ENCODE data around the gene IFT80. TPM values are rescaled to one million over a fixed set of nuclear protein-coding genes. Genes with fewer than 3 reads are reported as not detected.

The IFT80 gene
- total RNA-seq, 2 experiments from 2014 or later = 16.1 to 18.2 TPM

DNA sequence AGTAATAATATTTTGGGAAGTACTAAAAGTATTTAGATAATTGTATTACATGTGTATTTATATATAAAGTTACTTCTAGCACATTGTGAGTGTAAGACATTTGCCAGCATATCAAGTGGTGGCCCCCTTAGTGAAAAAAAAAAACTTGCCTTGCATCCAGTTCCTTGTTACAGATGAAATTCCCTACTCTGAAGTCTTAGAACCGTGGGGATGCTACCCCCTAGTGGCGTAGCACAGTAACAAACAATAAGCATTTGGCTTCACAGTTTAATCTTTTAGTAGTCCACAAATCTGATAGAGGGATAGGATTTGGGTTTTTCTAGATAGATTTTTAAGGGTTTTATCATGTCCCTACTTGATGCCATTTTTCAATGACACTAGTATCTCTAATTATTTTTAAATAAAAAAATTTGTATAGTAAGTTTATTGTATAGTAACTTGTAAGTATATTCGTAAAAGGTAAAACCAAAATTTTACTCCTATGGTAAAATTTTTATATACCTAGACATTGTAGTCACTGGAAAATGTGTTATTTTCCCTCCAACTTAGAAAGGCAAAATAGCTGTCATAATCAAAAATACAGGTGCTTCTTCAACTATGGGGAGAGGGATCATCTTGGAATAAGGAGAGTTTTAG, 14.7 kb upstream of the IFT80 start:
- ChIA-PET CTCF (interaction anchor here (0.7 to 2.4 kb wide), 9 partner anchors 11 to 425 kb away, joined by 3 to 15 read pairs (median 5); partner anchors contain the start of gene IL12A), POLR2A (interaction anchor here (0.6 to 2.2 kb wide), 4 partner anchors 14 to 808 kb away, joined by 3 to 10 read pairs (median 6); partner anchors contain the start of genes SMC4 and TRIM59)
- Mint-ChIP-seq H3K27me3 (no peaks in the 10 kb centered on the region), H3K4me1 (ENCODE audit: low read depth) (peaks cover 21% of the 10 kb centered on the region), H3K36me3 (ENCODE audit: low read depth) (peaks cover 60% of the 10 kb centered on the region), H3K27ac (no peak overlapping the region), H3K9me3 (no peaks in the 10 kb centered on the region), H3K4me3 (no peak overlapping the region)
- no peak overlapping the region for H3K4me3 ChIP-seq (ENCODE audit: low read length)
- intact Hi-C loops (cut with DNase I, micrococcal nuclease) = loop anchor here (1.0 to 10.0 kb wide), 12 partner anchors 49 to 1569 kb away; partner anchors contain the start of gene IL12A (in 2 of the 2)
- H3K27me3 ChIP-seq (ENCODE audit: control insufficient read depth in 1 of 2, insufficient read depth in 2 of 2, low read length in 2 of 2) = no peaks in the 10 kb centered on the region
- DNase-seq (peak; percentile 32 to 85 (median 54)), ATAC-seq (ENCODE audit: poor library complexity) (peak; percentile 93)
- peaks cover 28% of the 10 kb centered on the region for H3K36me3 ChIP-seq (ENCODE audit: insufficient read depth, low read length)
- H3K9me3 ChIP-seq (ENCODE audit: control insufficient read depth in 1 of 2, insufficient read depth in 1 of 2, low read length in 2 of 2) = no peaks in the 10 kb centered on the region
- H3K4me1 ChIP-seq (ENCODE audit: insufficient read depth, low read length) = no peaks in the 10 kb centered on the region
- H3K27ac ChIP-seq (ENCODE audit: low read depth in 1 of 2, low read length in 2 of 2) = no peak overlapping the region
- TF ChIP-seq, protein P1, sequence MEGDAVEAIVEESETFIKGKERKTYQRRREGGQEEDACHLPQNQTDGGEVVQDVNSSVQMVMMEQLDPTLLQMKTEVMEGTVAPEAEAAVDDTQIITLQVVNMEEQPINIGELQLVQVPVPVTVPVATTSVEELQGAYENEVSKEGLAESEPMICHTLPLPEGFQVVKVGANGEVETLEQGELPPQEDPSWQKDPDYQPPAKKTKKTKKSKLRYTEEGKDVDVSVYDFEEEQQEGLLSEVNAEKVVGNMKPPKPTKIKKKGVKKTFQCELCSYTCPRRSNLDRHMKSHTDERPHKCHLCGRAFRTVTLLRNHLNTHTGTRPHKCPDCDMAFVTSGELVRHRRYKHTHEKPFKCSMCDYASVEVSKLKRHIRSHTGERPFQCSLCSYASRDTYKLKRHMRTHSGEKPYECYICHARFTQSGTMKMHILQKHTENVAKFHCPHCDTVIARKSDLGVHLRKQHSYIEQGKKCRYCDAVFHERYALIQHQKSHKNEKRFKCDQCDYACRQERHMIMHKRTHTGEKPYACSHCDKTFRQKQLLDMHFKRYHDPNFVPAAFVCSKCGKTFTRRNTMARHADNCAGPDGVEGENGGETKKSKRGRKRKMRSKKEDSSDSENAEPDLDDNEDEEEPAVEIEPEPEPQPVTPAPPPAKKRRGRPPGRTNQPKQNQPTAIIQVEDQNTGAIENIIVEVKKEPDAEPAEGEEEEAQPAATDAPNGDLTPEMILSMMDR (IDR thresholded peaks at IDR 0.05) = peak; percentile 91

DNA sequence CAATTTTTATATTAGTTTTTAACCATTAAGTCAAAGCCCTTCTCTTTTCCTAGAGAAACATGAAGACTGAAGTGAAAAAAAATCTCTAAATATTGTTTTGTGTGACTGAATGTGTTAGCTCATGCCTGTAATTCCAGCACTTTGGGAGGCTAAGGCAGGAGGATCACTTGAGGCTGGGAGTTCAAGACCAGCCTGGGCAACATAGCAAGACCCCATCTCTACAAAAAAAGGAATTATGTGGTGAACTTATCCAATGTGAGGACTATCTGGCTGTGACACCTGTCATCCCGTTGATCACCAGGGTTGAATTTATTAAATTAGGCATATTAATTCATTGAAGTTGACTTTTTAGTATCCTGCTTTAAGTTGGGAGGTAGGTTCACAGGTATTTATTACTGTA, 13.5 kb upstream of the IFT80 start:
- ATAC-seq (ENCODE audit: poor library complexity) (no peak), DNase-seq (no peak)
- intact Hi-C loops (cut with DNase I, micrococcal nuclease) = loop anchor here (1.0 to 10.0 kb wide), 9 partner anchors 48 to 1568 kb away; partner anchors contain the start of gene IL12A (in 1 of the 2)
- no peaks in the 10 kb centered on the region for H3K27me3 Mint-ChIP-seq
- no peaks in the 10 kb centered on the region for H3K9me3 ChIP-seq (ENCODE audit: control insufficient read depth in 1 of 2, insufficient read depth in 1 of 2, low read length in 2 of 2)
- H3K27ac ChIP-seq (ENCODE audit: low read depth in 1 of 2, low read length in 2 of 2) = no peak overlapping the region
- CTCF ChIA-PET = interaction anchor here (2.4 kb wide), 1 partner anchor 10 kb away, joined by 15 read pairs; no protein-coding TSS in a partner anchor
- peaks cover 58% of the 10 kb centered on the region for H3K36me3 Mint-ChIP-seq (ENCODE audit: low read depth)
- H3K4me1 ChIP-seq (ENCODE audit: insufficient read depth, low read length) = no peaks in the 10 kb centered on the region
- no peak overlapping the region for H3K4me3 ChIP-seq (ENCODE audit: low read length)
- no peak overlapping the region for H3K4me3 Mint-ChIP-seq
- POLR2A ChIA-PET = interaction anchor here (2.2 kb wide), 1 partner anchor 13 kb away, joined by 10 read pairs; the partner anchor contains the start of gene SMC4
- peaks cover 24% of the 10 kb centered on the region for H3K4me1 Mint-ChIP-seq (ENCODE audit: low read depth)
- H3K27ac Mint-ChIP-seq = no peak overlapping the region
- peaks cover 20% of the 10 kb centered on the region for H3K36me3 ChIP-seq (ENCODE audit: insufficient read depth, low read length)
- no peaks in the 10 kb centered on the region for H3K9me3 Mint-ChIP-seq
- H3K27me3 ChIP-seq (ENCODE audit: control insufficient read depth in 1 of 2, insufficient read depth in 2 of 2, low read length in 2 of 2) = no peaks in the 10 kb centered on the region
- TF ChIP-seq, protein P1 (IDR thresholded peaks at IDR 0.05) = no peak

DNA sequence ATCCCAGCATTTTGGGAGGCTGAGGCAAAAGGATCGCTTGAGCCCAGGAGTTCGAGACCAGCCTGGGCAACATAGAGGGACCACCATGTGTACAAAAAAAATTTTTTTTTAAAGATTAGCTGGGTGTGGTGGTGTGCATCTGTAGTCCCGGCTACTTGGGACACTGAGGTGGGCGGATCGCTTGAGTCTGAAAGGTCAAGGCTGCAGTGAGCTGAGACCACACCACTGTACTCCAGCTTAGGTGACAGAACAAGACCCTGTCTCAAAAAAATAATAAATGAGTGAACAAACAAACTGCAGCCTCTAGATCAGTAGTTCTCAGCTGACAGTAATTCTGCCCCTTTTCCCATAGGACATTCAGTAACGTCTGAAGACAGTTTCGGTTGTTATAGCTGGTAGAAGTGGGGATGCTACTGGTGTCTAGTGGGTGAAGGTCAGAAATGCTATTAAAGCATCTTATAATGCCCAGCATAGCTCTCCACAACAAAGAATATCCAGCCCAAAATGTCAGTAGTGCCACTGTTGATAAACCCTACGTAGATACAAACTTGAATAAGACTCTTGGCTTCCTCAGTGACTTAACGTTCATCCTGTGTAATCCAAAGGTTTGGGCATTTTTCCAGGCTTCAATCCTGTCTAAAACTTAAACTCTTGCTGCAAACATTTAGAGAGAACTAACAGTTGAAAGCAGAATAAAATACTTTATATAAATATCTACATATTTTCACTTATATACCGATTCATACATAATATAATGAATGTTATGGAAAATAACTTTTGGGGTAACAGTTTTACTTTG, 11.0 kb upstream of the IFT80 start:
- H3K4me1 ChIP-seq (ENCODE audit: insufficient read depth, low read length) = no peaks in the 10 kb centered on the region
- Mint-ChIP-seq H3K27ac (no peak overlapping the region), H3K4me1 (ENCODE audit: low read depth) (peaks cover 8% of the 10 kb centered on the region), H3K27me3 (no peaks in the 10 kb centered on the region), H3K9me3 (no peaks in the 10 kb centered on the region), H3K36me3 (ENCODE audit: low read depth) (peaks cover 37% of the 10 kb centered on the region), H3K4me3 (no peak overlapping the region)
- H3K36me3 ChIP-seq (ENCODE audit: insufficient read depth, low read length) = peaks cover 3% of the 10 kb centered on the region
- ChIA-PET CTCF (interaction anchor here (0.5 kb wide), 1 partner anchor 98 kb away, joined by 4 read pairs; no protein-coding TSS in a partner anchor), POLR2A (interaction anchor here (1.1 kb wide), 1 partner anchor 39 kb away, joined by 3 read pairs; the partner anchor contains the start of gene TRIM59)
- no peaks in the 10 kb centered on the region for H3K9me3 ChIP-seq (ENCODE audit: control insufficient read depth in 1 of 2, insufficient read depth in 1 of 2, low read length in 2 of 2)
- H3K27ac ChIP-seq (ENCODE audit: low read depth in 1 of 2, low read length in 2 of 2) = no peak overlapping the region
- ATAC-seq (ENCODE audit: poor library complexity) = no peak
- H3K4me3 ChIP-seq (ENCODE audit: low read length) = no peak overlapping the region
- no peaks in the 10 kb centered on the region for H3K27me3 ChIP-seq (ENCODE audit: control insufficient read depth in 1 of 2, insufficient read depth in 2 of 2, low read length in 2 of 2)
- no peak for DNase-seq
- TF ChIP-seq, protein P1 (IDR thresholded peaks at IDR 0.05) = no peak
- intact Hi-C loops (cut with DNase I, micrococcal nuclease) = loop anchor here (5.0 to 10.0 kb wide), 7 partner anchors 45 to 1565 kb away; partner anchors contain the start of genes KPNA4 (in 1 of the 2) and PPM1L (in 1 of the 2)
